Hepatocyte (in vitro differentiated cells): Measurements from ENCODE around the gene CD164L2.

ENCODE experiments used
- CTCF ChIP-seq: fragments of 200-600 bp; sonication (generic); IDR thresholded peaks from 2 replicates; pipeline ENCODE4 v1.5.1; 2016; ENCODE audit warnings: antibody characterized with exemption, mild to moderate bottlenecking; ENCODE audit not compliant: poor library complexity
- EZH2 ChIP-seq: fragments of 200-600 bp; sonication (generic); IDR thresholded peaks from 2 replicates; pipeline ENCODE4 v1.6.1; 2016; ENCODE audit warnings: antibody characterized with exemption, mild to moderate bottlenecking, borderline replicate concordance

GRCh38 chr1:27403065-27403726 is 20.1 kb upstream of the CD164L2 start:
- peak; percentile 31 for TF ChIP-seq CTCF
- no peak for TF ChIP-seq EZH2
